ENCODE results near the gene PIEZO2. TPM values are rescaled to one million over a fixed set of nuclear protein-coding genes. Genes with fewer than 3 reads are reported as not detected.

The PIEZO2 gene
- total RNA-seq, 1 experiment from 2014 or later = 0.11 TPM

GRCh38 chr18:10838553-10838952 is 310.8 kb downstream of the PIEZO2 start:
- ChIA-PET CTCF (no interaction called here), POLR2A (interaction anchor here (0.5 kb wide), 1 partner anchor 68 kb away, joined by 3 read pairs; no protein-coding TSS in a partner anchor)
- Mint-ChIP-seq H3K9me3 (ENCODE audit: unreplicated experiment) (no peaks in the 10 kb centered on the region), H3K36me3 (ENCODE audit: insufficient read depth, unreplicated experiment) (no peaks in the 10 kb centered on the region), H3K4me1 (ENCODE audit: low read depth, unreplicated experiment) (no peaks in the 10 kb centered on the region), H3K4me3 (ENCODE audit: unreplicated experiment) (no peak overlapping the region), H3K27ac (ENCODE audit: unreplicated experiment) (no peak overlapping the region), H3K27me3 (ENCODE audit: insufficient read depth, unreplicated experiment) (no peaks in the 10 kb centered on the region)
- H3K9me3 ChIP-seq = no peaks in the 10 kb centered on the region
- no peak for TF ChIP-seq CTCF (IDR thresholded peaks at IDR 0.05; ENCODE audit: insufficient read depth in 1 of 2, low read depth in 1 of 2, low read length in 1 of 2, severe bottlenecking in 1 of 2, unreplicated experiment in 1 of 2)
- no TSS peak for BruUV-seq (replicated peaks)
- H3K4me3 ChIP-seq (ENCODE audit: low read depth, low read length) = no peak overlapping the region
- intact Hi-C loops (cut with micrococcal nuclease; ENCODE audit: unreplicated experiment) = no loop called here
- no peaks in the 10 kb centered on the region; the same call in 1 of the 2 replicates for H3K4me1 ChIP-seq
- H3K27me3 ChIP-seq (replicated peaks; ENCODE audit: control insufficient read depth, insufficient read depth, low read length) = no peaks in the 10 kb centered on the region
- DNase-seq = no peak
- H3K36me3 ChIP-seq (ENCODE audit: control insufficient read depth, insufficient read depth, low read length) = no peaks in the 10 kb centered on the region

- Mint-ChIP-seq H3K27me3 (ENCODE audit: insufficient read depth, unreplicated experiment) (no peaks in the 10 kb centered on the region), H3K9me3 (ENCODE audit: unreplicated experiment) (no peaks in the 10 kb centered on the region), H3K4me1 (ENCODE audit: low read depth, unreplicated experiment) (no peaks in the 10 kb centered on the region), H3K27ac (ENCODE audit: unreplicated experiment) (no peak overlapping the region), H3K36me3 (ENCODE audit: insufficient read depth, unreplicated experiment) (no peaks in the 10 kb centered on the region), H3K4me3 (ENCODE audit: unreplicated experiment) (no peak overlapping the region)
- POLR2A ChIA-PET = no interaction called here
- H3K36me3 ChIP-seq (ENCODE audit: control insufficient read depth, insufficient read depth, low read length) = no peaks in the 10 kb centered on the region
- CTCF ChIA-PET = interaction anchor here (0.6 kb wide), 1 partner anchor 398 kb away, joined by 3 read pairs; no protein-coding TSS in a partner anchor
- no peaks in the 10 kb centered on the region for H3K9me3 ChIP-seq
- no peak for DNase-seq
- H3K4me1 ChIP-seq = no peaks in the 10 kb centered on the region; the same call in 1 of the 2 replicates
- H3K27me3 ChIP-seq (replicated peaks; ENCODE audit: control insufficient read depth, insufficient read depth, low read length) = no peaks in the 10 kb centered on the region
- H3K4me3 ChIP-seq (ENCODE audit: low read depth, low read length) = no peak overlapping the region
- no peak for TF ChIP-seq CTCF (IDR thresholded peaks at IDR 0.05; ENCODE audit: insufficient read depth in 1 of 2, low read depth in 1 of 2, low read length in 1 of 2, severe bottlenecking in 1 of 2, unreplicated experiment in 1 of 2)
- BruUV-seq (replicated peaks) = no TSS peak
- intact Hi-C loops (cut with micrococcal nuclease; ENCODE audit: unreplicated experiment) = no loop called here
Measured at GRCh38 chr18:10834128-10834815, 315.1 kb downstream of the PIEZO2 start.

GRCh38 chr18:10833656-10834055 is 315.7 kb downstream of the PIEZO2 start:
- Histone ChIP-seq H3K36me3 (ENCODE audit: control insufficient read depth, insufficient read depth, low read length) (no peaks in the 10 kb centered on the region), H3K4me3 (ENCODE audit: low read depth, low read length) (no peak overlapping the region), H3K4me1 (no peaks in the 10 kb centered on the region), H3K9me3 (no peaks in the 10 kb centered on the region), H3K27me3 (replicated peaks; ENCODE audit: control insufficient read depth, insufficient read depth, low read length) (no peaks in the 10 kb centered on the region)
- Mint-ChIP-seq H3K4me3 (ENCODE audit: unreplicated experiment) (no peak overlapping the region), H3K4me1 (ENCODE audit: low read depth, unreplicated experiment) (no peaks in the 10 kb centered on the region), H3K36me3 (ENCODE audit: insufficient read depth, unreplicated experiment) (no peaks in the 10 kb centered on the region), H3K27ac (ENCODE audit: unreplicated experiment) (no peak overlapping the region), H3K9me3 (ENCODE audit: unreplicated experiment) (no peaks in the 10 kb centered on the region), H3K27me3 (ENCODE audit: insufficient read depth, unreplicated experiment) (no peaks in the 10 kb centered on the region)
- ChIA-PET CTCF (no interaction called here), POLR2A (no interaction called here)
- DNase-seq = no peak
- TF ChIP-seq CTCF (IDR thresholded peaks at IDR 0.05; ENCODE audit: insufficient read depth in 1 of 2, low read depth in 1 of 2, low read length in 1 of 2, severe bottlenecking in 1 of 2, unreplicated experiment in 1 of 2) = no peak
- intact Hi-C loops (cut with micrococcal nuclease; ENCODE audit: unreplicated experiment) = no loop called here
- BruUV-seq (replicated peaks) = no TSS peak
